HS-5 (cell line): ENCODE data around the gene OXER1.
A peak's percentile ranks its signal among the peaks of the same experiment; 100 is the strongest.

Experiments used
- DNase-seq: peaks from one replicate; pipeline ENCODE4 v3.0.0-alpha.2; 2012; ENCODE audit warnings: low read depth

The OXER1 gene

GRCh38 chr2:42764096-42764495 is at the start of gene OXER1:
Gene OXER1, minus strand, starts transcription at chr2:42764135. Its CDS starts 73 bp downstream, at chr2:42764062.
- no peak for DNase-seq

- no peak for DNase-seq
These were observed 49.1 kb upstream of the OXER1 start for GRCh38 chr2:42812899-42813479.

GRCh38 chr2:42810971-42811811 is 47.3 kb upstream of the OXER1 start:
- no peak for DNase-seq

- peak; percentile 93 for DNase-seq
These were observed 46.4 kb upstream of the OXER1 start for GRCh38 chr2:42810121-42810970.

GRCh38 chr2:42809819-42810120 is 45.8 kb upstream of the OXER1 start:
- no peak for DNase-seq

GRCh38 chr2:42809131-42809818 is 45.3 kb upstream of the OXER1 start:
- no peak for DNase-seq

GRCh38 chr2:42808301-42808700 is 44.4 kb upstream of the OXER1 start:
- no peak for DNase-seq

- no peak for DNase-seq
These were observed 42.9 kb upstream of the OXER1 start for GRCh38 chr2:42806786-42807185.

- no peak for DNase-seq
These were observed 41.0 kb upstream of the OXER1 start for GRCh38 chr2:42804891-42805290.

- DNase-seq, result no peak
These were observed 40.4 kb upstream of the OXER1 start for GRCh38 chr2:42804338-42804737.

GRCh38 chr2:42802150-42802549 is 38.2 kb upstream of the OXER1 start:
- DNase-seq, result no peak

- no peak for DNase-seq
These were observed 37.4 kb upstream of the OXER1 start for GRCh38 chr2:42801381-42801780.

- no peak for DNase-seq
These were observed 37.0 kb upstream of the OXER1 start for GRCh38 chr2:42800981-42801380.

GRCh38 chr2:42800461-42800962 is 36.6 kb upstream of the OXER1 start:
- DNase-seq, result no peak

- DNase-seq, result no peak
These were observed 35.9 kb upstream of the OXER1 start for GRCh38 chr2:42799881-42800280.

- no peak for DNase-seq
These were observed 33.3 kb upstream of the OXER1 start for GRCh38 chr2:42797281-42797680.

- no peak for DNase-seq
These were observed 32.7 kb upstream of the OXER1 start for GRCh38 chr2:42796427-42797248.

GRCh38 chr2:42795841-42796301 is 31.9 kb upstream of the OXER1 start:
- DNase-seq, result no peak

GRCh38 chr2:42795275-42795674 is 31.3 kb upstream of the OXER1 start:
- DNase-seq, result no peak

- no peak for DNase-seq
These were observed 30.5 kb upstream of the OXER1 start for GRCh38 chr2:42794271-42795046.
